Measurements from ENCODE around the gene CCDC187.

DNA sequence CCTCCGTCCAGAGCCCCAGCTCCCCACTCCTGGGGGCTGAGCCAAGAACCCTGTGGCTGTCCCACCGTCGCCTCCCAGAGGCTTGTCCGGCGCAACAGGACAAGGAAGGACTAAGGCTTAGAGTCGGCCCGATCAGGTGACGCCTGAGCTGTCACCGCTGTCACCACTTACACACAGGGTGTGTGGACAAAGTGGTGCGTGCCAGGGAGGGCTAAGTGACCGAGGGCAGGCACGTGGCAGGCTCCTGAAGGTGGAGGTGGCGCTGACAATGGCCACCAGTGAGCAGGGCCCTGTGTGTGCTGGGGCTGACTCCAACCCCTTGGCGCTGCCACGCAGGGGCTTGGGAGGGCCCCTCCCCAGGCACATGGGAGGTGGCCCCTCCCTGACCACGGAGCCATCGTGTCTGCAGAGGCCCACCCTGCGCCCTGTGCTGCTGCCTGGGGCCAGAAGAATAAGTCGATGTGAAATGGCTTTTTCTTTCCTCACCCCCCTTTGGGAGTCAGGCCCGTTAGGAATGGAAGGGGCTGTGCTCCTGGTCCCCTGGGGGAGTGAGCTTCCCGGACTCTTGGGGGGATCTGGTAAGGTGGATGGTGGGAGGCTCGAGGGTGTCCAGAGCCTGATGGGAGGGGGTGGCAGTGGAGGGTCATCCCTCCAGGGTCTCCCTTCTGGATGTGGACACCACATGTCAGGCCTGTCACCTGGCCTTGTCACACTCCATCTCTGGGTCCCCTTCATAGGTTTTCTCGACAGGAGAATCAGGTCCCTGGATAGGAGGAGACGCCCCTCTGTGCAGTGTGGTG lies 20.8 kb upstream of the CCDC187 start:
- TF ChIP-seq, protein P1, sequence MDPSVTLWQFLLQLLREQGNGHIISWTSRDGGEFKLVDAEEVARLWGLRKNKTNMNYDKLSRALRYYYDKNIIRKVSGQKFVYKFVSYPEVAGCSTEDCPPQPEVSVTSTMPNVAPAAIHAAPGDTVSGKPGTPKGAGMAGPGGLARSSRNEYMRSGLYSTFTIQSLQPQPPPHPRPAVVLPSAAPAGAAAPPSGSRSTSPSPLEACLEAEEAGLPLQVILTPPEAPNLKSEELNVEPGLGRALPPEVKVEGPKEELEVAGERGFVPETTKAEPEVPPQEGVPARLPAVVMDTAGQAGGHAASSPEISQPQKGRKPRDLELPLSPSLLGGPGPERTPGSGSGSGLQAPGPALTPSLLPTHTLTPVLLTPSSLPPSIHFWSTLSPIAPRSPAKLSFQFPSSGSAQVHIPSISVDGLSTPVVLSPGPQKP (IDR thresholded peaks at IDR 0.05; ENCODE audit: borderline replicate concordance, low read depth, low read length) = no peak
- TF ChIP-seq, protein P2, sequence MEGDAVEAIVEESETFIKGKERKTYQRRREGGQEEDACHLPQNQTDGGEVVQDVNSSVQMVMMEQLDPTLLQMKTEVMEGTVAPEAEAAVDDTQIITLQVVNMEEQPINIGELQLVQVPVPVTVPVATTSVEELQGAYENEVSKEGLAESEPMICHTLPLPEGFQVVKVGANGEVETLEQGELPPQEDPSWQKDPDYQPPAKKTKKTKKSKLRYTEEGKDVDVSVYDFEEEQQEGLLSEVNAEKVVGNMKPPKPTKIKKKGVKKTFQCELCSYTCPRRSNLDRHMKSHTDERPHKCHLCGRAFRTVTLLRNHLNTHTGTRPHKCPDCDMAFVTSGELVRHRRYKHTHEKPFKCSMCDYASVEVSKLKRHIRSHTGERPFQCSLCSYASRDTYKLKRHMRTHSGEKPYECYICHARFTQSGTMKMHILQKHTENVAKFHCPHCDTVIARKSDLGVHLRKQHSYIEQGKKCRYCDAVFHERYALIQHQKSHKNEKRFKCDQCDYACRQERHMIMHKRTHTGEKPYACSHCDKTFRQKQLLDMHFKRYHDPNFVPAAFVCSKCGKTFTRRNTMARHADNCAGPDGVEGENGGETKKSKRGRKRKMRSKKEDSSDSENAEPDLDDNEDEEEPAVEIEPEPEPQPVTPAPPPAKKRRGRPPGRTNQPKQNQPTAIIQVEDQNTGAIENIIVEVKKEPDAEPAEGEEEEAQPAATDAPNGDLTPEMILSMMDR (conservative IDR thresholded peaks at IDR 0.05; ENCODE audit: low read depth, low read length) = 0 out of 2 replicates have a peak, but pooled peaks have one; percentile 22
- TF ChIP-seq SMC3 (IDR thresholded peaks at IDR 0.05; ENCODE audit: low read depth, low read length) = no peak
- TF ChIP-seq, protein P3, sequence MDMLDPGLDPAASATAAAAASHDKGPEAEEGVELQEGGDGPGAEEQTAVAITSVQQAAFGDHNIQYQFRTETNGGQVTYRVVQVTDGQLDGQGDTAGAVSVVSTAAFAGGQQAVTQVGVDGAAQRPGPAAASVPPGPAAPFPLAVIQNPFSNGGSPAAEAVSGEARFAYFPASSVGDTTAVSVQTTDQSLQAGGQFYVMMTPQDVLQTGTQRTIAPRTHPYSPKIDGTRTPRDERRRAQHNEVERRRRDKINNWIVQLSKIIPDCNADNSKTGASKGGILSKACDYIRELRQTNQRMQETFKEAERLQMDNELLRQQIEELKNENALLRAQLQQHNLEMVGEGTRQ (IDR thresholded peaks at IDR 0.05; ENCODE audit: low read depth, low read length) = no peak
